Glomerular visceral epithelial cell (primary cell): ENCODE measurements around the gene PPP4R3A.
"Not testable (repeated sequence)": the region's sequence is repeated elsewhere in the genome, so short reads cannot be mapped to it uniquely, and the experiment has no call there.

ENCODE experiments used
- DNase-seq: peaks from one replicate; pipeline ENCODE4 v3.0.0-alpha.2; 2016; ENCODE audit errors: extremely low spot score

The PPP4R3A gene

DNA sequence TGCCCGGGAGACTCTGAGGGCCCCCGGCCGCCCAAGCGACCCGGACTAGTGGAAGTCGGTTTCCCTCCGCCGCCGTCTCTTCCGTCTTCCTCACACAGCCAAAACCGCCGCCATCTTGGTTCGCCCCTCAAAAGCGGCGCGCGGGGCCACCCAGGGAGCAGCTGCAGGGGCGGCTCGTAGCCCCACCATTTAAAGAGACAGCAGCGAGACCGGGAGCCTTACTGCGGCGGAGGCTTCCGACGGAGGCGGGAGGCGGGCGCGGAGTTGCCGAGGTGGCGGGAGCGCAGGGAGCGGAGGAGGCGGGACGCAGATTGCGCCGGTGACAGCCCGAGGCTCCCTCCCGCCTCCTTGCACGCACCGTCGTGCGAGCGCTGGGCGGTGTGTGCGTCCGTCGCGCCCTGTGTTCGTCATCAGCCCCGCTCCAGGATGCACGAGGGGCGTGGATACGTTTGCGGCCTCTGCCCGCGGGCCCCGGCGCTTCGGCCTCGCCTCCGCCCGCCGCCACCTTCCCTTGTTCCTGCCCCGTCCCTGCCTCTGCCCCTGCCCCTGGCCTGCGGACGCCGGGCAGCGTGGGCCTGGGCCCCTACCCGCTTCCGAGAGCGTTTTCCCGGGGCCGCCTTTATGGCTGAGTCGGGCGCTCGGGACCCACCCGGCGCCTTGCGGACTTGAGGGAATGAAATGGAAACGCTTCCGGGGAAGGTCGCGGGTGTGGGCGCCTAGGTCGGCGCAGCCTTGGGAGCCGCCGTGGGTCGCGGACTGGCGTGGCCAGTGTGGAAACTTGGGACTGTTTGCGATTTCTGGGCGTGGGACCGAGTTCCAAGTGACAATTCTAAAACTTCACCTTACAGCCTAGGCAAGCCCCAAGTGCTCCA is at the start of gene PPP4R3A:
Gene PPP4R3A (minus strand): TSS at position 140 of the 872 bp plus-strand sequence. CDS start 663 bp downstream, outside the sequence.
- DNase-seq: peak; percentile 96

DNA sequence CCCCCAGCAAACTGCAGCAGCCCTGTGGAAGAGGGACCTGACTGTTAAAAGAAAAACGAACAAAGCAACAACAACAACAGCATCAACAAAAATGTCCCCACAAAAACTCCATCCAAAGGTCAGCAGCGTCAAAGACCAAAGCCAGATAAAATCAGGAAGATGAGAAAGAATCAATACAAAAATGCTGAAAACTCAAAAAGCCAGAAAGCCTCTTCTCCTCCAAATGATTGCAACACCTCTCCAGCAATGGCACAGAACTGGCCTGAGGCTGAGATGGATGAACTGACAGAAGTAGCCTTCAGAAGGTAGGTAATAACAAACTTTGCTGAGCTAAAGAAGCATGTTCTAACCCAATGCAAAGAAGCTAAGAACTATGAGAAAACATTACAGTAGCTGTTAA is 45.4 kb upstream of the PPP4R3A start:
- DNase-seq: no peak

DNA sequence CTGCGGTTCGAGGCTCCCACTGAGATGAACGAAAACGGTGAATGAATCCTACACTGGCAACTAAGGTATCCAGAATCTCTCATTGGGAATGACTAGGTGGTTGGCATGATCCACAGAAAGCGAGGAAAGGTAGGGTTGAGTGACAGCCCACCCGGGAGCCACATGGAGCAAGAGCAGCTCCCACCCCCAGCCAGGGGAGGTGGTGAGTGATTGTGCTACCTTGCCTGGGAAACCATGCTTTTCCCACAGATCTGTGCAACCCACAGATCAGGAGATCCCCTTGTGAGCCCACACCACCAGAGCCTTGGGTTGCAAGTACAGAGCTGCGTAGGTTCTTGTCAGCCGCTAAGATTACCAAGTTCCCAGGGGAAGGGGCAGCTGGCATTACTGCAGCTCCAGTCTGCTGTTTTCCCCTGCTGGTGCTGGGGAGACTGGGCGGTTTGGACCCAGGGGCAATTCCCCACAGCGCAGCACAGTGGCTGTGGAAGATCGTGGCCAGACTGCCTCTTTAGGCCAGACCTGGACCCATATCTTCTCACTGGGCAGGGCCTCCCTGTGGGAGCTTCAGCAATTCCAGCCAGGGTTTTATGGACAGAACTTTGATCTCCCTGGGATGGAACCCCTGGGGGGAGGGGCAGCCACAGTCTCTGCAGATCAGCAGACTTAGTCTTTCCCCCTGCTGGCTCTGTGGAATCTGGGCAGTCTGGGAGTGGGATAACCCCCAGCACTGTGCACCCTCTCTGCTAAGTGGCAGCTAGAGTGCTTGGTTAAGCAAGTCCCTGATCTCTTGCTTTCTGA is 44.6 kb upstream of the PPP4R3A start:
- DNase-seq: no peak

DNA sequence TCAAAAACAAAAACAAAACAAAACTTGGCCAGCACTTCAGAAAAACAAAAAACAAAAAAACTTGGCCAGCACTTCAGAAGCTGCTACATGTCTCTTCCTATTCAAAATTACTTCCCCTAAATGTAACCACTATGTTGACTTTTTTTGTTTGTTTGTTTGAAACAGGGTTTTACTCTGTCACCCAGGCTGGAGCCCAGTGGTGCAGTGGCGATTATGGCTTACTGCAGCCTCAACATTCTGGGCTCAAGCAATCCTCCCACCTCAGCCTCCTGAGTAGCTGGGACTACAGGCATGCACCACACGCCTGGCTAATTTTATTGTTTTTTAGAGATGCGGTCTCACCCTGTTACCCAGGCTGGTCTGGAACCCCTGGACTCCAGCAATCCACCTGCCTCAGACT is 38.0 kb upstream of the PPP4R3A start:
- no peak for DNase-seq

- DNase-seq: no peak
Measured at GRCh38 chr14:91545946-91546716, 36.0 kb upstream of the PPP4R3A start.

DNA sequence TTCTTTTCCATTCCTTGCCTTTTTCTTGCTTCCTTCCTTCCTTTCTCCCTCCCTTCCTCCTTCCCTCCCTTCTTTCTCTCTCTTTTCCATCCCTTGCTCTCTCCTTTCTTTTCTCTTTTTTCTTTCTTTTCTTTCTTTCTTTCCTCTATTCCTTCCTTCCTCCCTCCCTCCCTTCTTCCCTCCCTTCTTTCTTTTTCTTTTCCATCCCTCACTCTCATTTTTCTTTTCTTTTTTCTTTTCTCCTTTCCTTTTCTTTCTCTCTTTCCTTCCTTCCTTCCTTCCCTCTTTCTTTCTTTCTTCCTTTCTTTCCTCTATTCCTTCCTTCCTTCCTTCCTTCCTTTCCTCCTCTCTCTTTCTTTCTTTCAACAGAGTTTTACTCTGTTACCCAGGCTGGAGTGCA is 35.1 kb upstream of the PPP4R3A start:
- DNase-seq: no peak

- DNase-seq: no peak
Measured at GRCh38 chr14:91536327-91536726, 26.2 kb upstream of the PPP4R3A start.

DNA sequence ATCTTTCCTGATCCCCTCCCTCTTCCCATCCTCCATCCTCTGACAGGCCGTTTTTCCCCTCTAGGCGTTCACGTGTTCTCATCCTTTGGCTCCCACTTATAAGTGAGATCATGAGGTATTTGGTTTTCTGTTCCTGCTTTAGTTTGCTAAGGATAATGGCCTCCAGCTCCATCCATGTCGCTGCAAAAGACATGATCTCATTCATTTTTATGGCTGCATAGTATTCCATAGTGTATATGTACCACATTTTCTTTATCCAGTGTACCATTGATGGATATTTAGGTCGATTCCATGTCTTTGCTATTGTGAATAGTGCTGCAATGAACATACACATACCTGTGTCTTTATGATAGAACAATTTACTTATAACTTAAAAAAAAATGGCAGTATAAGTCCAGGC is 23.9 kb upstream of the PPP4R3A start:
- not testable (repeated sequence) for DNase-seq

GRCh38 chr14:91533623-91534022 is 23.5 kb upstream of the PPP4R3A start:
- no peak for DNase-seq

DNA sequence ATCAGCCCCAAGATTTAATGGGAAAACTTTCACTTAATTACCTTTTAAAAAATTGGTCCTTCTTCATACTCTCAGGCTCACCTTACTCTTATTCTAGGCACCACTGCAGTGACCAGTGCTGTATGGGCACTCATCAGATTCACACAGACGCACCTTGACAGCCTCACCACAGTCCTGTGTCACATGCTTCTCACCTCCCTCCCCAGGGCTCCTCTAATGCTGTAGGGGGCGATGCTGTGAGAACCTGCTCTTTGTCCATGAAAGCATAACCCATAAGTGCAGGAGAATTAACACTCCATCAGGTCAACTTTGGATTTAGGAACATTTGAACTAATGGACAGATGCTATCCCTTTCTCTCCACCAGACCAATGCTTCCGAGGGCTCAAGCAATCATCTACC is 13.9 kb upstream of the PPP4R3A start:
- no peak for DNase-seq

DNA sequence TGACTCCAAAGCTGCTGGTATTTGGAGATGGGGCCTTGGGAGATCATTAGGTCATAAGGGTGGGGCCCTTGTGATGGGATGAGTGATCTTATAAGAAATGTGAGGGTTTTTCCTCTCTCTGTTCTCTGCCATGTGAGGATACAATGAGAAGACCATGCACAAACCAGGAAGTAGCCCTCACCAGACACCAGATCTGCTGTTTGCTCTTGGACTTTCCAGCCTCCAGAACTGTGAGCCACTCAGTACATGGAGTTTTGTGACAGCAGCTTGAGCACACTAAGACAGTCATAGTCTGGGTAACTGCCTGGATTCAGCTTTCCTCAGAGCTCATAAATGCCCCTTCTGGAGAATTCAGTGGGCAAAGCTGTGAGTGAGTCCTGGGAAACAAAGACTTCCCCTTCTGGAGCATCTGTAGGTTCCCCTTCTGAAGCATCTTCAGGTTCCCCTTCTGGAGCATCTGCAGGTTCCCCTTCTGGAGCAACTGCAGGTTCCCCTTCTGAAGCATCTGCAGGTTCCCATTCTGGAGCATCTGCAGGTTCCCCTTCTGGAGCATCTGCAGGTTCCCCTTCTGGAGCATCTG is 11.0 kb upstream of the PPP4R3A start:
- DNase-seq: no peak

GRCh38 chr14:91520138-91520537 is 10.0 kb upstream of the PPP4R3A start:
- no peak for DNase-seq

GRCh38 chr14:91519239-91520036 is 9.3 kb upstream of the PPP4R3A start:
- DNase-seq: no peak

GRCh38 chr14:91516663-91517388 is 6.7 kb upstream of the PPP4R3A start:
- DNase-seq: no peak

GRCh38 chr14:91515979-91516378 is 5.9 kb upstream of the PPP4R3A start:
- no peak for DNase-seq

- no peak for DNase-seq
Measured at GRCh38 chr14:91511043-91511383, 903 bp upstream of the PPP4R3A start.

GRCh38 chr14:91509878-91510170 is 286 bp downstream of the PPP4R3A start:
- no peak for DNase-seq

- DNase-seq: peak; percentile 21
Measured at GRCh38 chr14:91509083-91509877, 830 bp downstream of the PPP4R3A start.

DNA sequence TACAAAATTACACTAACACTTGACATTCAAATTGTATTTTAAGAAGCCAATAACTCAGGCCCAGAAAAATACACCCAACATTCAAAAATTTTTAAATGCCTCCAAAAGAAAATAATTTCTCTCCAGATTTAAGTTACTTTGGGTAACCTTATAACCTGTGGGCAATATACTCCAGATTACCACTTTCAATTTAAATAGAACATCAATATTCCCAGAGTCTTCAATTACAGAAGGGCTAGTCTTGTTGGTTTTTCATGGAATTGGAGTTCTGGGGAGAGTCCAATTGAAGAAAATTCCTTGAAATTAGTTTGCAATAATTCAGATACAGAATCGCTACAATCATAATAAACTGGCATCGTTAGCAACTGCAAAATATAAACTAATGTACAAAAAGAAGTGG is 2.0 kb downstream of the PPP4R3A start:
- DNase-seq: no peak

- DNase-seq: no peak
Measured at GRCh38 chr14:91506226-91506625, 3.9 kb downstream of the PPP4R3A start.
